T follicular helper cell (primary cell): ENCODE measurements around the gene ZFP1.

ENCODE experiments used
- DNase-seq: peaks from one replicate; pipeline ENCODE4 v3.0.0-alpha.2; 2020; ENCODE audit warnings: low read depth

Gene ZFP1

GRCh38 chr16:75160386-75160785, 12.1 kb downstream of the ZFP1 start:
- no peak for DNase-seq

GRCh38 chr16:75169899-75170405, 21.6 kb downstream of the ZFP1 start:
- no peak for DNase-seq

GRCh38 chr16:75172578-75172977, 24.3 kb downstream of the ZFP1 start:
- DNase-seq: no peak

- no peak for DNase-seq
Observed at GRCh38 chr16:75175074-75175473, 26.8 kb downstream of the ZFP1 start.

- no peak for DNase-seq
Observed at GRCh38 chr16:75176926-75177325, 28.6 kb downstream of the ZFP1 start.

- DNase-seq: no peak
Observed at GRCh38 chr16:75179208-75179607, 30.9 kb downstream of the ZFP1 start.

GRCh38 chr16:75181630-75182029, 33.3 kb downstream of the ZFP1 start:
- no peak for DNase-seq

GRCh38 chr16:75188832-75189477, 40.6 kb downstream of the ZFP1 start:
- no peak for DNase-seq

- no peak for DNase-seq
Observed at GRCh38 chr16:75189638-75190245, 41.4 kb downstream of the ZFP1 start.

- DNase-seq: no peak
Observed at GRCh38 chr16:75192606-75193264, 44.4 kb downstream of the ZFP1 start.

- no peak for DNase-seq
Observed at GRCh38 chr16:75193265-75193650, 44.9 kb downstream of the ZFP1 start.

GRCh38 chr16:75193730-75194444, 45.6 kb downstream of the ZFP1 start:
- DNase-seq: no peak

- DNase-seq: no peak
Observed at GRCh38 chr16:75195811-75196790, 47.8 kb downstream of the ZFP1 start.

GRCh38 chr16:75196836-75197235, 48.5 kb downstream of the ZFP1 start:
- no peak for DNase-seq

- no peak for DNase-seq
Observed at GRCh38 chr16:75197522-75198134, 49.3 kb downstream of the ZFP1 start.

GRCh38 chr16:75198135-75198600, 49.8 kb downstream of the ZFP1 start:
- no peak for DNase-seq

GRCh38 chr16:75202069-75202590, 53.8 kb downstream of the ZFP1 start:
- no peak for DNase-seq

GRCh38 chr16:75203096-75203495, 54.8 kb downstream of the ZFP1 start:
- DNase-seq: no peak

GRCh38 chr16:75203667-75204409, 55.5 kb downstream of the ZFP1 start:
- DNase-seq: no peak

GRCh38 chr16:75204410-75204758, 56.1 kb downstream of the ZFP1 start:
- DNase-seq: no peak
